GM19043 (cell line): ENCODE data around the gene CMTM5.

Experiments
- ATAC-seq: cut with Tn5 transposase; IDR thresholded peaks from one replicate; pipeline ENCODE4 v1.9.1; 2021; ENCODE audit warnings: low read depth; ENCODE audit not compliant: unreplicated experiment

Gene CMTM5

DNA sequence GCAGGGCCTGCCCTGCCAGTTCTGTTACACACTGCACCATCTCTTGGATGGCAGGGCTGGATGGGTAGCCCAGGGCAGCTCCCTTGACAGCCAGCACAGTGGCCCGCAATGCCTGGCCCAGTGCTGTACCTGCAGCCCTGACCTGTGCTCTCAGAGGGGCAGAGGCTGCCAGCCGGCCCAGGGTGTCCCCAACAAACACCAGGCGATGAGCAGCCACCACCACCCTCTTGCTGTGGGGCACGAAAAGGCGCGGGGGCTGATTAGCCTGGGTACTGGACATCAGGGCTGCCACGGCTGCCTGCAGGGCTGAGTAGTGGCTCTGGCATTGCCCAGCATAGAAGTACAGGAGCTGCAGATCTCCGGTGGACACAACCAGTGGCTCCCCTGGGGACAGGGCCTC lies 19.6 kb upstream of the CMTM5 start:
- ATAC-seq, result no peak

DNA sequence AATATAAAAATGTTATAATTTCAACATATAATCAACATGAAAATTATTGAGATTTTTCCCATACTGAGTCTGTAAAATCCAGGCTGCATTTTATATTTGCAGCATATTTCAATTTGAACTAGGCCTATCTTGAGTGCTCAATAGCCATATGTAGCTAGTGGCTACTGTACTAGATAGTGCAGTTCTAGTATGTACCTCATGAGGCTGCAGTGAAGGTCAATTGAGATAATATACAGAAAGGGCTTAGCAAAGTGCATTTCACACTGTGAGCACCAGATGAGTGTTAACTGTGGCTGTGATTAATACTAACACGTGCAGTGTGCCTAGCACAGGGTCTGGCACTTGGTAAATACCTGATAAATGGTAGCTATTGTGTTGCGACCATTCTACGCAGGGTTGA lies 18.8 kb upstream of the CMTM5 start:
- ATAC-seq, result no peak

DNA sequence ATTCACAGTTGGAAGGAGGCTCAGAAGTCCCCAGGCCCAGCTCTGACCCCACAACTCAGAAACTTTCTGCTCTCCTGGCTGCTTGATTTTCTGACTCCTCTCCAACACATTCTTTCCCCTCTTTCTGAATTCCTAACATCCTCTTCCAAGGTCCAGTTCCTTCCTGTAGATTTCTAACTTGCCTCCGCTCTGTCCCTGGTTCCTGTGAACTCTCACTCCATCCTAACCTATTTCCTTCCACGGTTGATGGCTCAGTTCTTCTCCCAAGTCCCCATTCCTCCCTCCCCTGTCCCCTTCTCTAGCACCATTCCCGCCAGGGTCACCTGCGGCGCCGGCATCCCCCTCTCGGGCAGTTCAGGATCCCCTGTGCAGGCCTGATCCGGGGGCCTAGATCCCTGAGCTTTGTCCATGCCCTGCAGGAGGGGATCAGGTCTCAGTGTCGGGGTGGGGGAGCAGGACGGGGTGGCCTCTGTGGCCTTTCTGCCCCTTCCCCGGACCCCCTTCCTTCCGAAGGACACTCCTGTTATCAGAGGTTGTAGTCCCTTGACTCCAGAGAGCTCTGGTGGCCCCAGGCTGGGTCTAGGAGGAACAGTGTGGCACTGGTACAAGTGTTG lies 18.2 kb upstream of the CMTM5 start:
- ATAC-seq, result no peak

DNA sequence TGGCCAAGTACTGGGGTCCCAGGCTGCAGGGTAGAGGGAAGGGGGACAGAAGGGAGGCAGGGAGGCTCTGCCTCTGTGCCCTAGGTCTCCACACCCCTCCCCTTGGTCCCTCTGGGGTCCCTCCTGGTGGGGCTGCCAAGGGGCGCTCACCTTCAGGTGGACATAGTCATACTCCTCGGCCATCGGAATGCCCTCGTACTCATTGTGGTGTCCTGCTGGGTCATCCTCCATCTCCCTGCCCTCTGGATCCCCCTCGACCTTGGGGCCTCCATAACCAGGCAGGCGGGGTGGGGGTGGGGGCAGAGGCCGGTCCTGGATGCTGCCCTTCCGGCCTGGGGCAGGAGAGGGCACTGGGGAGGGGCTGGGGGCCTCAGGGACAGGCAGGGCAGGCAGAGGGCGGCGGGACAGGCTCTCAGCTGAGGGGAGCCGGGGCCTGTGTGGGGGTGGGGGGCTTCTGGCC lies 17.6 kb upstream of the CMTM5 start:
- no peak for ATAC-seq

DNA sequence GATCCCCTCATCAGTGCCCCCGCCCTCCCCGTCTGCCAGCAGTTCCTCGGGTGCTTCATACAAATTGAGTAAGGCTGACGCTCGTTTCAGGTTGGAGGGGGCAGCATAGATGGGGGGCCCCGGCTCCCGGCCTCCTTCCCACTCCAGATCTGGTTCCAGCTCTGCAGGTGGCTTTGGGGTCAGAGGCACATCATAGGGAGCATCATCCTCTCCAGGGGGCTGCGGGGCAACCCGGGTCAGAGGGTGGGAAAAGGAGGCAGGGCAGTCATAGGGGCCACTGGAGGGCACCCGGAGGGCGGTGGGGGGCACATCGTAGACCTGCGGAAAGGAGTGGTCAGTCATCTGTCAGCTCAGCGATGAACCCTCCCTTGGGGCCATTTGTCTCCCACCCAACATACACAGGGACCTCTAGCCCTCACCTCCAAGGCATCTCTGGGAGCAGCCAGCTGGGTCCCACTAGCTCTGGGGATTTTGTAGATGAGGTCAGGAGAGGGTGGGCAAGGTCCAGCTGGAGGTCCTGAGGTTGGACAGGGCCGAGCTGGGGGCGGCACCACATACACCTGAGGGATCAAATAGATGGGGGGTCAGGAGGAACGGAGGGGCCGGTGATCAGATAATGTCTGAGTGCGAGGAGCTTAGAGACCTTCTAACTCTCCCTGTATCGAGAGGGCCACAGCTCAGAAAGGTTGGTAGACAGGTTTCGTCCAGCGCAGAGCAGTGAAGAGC lies 17.0 kb upstream of the CMTM5 start:
- ATAC-seq, result no peak

DNA sequence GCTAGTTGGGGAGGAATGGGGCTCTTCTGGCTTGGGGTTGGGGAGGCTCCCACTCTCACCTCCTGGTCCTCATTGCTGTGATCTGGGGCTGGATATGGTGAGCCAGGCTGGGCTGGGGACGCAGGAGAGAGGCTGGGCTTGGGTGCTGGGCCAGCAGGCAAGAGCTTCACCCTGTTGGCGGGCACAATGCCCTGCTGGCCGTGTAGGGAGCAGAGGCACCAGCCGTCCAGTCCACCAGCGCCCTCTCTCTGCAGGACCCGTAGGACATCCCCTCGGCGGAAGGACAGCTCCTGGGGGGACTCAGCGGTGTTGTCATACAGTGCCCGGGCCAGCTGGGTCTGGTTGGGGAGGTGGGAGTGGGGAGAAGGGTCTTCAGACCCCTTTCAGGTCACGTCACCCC lies 16.4 kb upstream of the CMTM5 start:
- ATAC-seq, result no peak

DNA sequence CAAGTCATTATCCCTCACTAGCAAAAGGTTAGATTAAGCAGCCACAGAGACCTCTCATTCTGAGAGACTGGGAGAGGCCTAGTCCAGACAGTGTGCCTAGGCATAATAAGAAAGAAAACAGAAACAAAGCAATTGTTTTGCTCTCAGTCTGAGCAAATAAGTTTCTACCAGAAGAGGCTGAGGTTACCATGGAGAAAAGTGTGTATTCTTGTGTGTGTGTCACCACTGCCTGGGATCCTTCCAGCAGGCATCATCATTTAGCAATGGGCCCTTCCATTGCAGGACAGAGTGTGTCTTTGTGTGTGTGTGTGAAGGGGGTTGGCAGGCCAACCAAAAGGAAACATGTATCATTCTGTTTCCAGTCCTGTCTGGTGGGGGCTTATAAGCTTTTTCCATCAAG lies 15.5 kb upstream of the CMTM5 start:
- ATAC-seq, result no peak

DNA sequence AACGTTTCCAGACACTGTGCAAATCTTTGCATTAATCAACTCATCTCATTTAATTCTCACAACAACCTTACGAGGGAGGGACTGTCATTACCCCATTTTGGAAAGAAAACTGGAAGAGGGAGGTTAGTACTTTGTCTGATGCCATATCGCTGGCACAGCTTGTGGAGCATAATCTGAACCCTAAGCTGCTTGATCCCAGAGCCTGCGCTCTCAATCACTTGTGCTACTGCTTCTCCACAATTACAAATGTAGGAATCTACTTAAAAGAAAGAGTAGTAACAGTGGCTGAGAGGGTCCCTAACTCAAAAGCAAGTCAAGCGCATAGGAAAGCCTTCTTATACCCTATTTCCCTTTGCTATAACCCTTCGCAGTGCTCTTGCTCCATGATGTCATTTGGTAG lies 15.1 kb upstream of the CMTM5 start:
- no peak for ATAC-seq

DNA sequence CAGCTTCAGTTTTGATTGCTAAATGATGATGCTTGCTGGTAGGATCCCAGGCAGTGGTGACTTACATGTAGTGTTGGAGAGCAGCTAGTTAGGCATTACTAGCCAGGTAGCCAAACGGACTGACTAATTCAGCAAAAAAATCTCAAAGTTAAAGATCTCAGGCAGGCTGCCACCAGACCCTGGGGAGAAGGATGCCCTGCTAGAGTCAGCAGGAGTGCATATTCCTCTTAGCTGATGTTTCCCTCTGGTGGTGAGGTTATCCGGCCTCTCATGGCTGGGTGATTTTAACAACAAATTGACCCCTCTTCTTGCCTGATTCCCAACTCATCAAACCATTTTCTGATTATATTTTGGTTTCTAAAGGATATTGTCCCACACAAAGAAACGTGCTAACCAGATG lies 14.6 kb upstream of the CMTM5 start:
- no peak for ATAC-seq

DNA sequence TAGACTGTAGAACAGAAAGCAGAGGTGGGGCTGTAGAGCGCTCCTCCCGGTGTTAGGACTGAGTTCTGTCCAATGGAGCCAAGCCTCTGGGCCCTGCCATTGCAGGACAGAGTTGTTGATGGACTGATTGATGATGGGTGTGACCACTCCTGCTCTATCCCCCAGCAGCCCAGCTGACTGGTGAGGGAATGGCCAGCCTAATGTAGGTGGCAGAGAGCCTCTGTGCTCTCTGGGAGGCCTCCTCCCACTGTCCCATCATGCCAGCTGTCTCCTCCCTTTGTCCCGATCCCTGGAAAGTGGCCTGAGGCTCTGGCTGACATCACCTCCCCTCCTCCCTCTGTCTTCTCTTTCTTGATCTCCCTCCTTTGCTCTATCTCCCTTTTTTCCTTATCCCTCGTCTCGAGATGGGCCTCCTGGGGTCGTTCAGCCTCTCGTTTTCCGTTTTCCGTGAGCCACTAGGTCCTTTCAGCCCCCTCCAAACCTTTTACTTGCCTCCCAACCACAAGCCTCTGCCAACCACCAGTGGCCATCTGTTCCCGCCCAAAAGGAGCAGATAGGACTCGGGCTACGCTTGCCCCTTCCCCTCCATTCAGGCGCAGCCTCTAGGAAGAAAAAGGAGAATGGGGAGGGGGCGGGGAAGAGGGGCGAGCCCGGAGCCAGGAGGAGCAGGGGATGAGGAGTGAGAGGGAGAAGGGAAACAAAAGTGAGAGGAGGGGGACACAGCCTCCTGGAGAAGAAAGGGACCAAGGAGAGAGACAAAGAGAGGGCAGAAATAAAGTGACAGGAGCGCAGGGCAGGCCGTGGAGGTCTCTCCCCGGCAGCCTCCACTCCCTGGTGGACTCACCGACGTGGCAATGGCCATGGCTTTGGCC lies 12.4 kb upstream of the CMTM5 start:
- no peak for ATAC-seq

DNA sequence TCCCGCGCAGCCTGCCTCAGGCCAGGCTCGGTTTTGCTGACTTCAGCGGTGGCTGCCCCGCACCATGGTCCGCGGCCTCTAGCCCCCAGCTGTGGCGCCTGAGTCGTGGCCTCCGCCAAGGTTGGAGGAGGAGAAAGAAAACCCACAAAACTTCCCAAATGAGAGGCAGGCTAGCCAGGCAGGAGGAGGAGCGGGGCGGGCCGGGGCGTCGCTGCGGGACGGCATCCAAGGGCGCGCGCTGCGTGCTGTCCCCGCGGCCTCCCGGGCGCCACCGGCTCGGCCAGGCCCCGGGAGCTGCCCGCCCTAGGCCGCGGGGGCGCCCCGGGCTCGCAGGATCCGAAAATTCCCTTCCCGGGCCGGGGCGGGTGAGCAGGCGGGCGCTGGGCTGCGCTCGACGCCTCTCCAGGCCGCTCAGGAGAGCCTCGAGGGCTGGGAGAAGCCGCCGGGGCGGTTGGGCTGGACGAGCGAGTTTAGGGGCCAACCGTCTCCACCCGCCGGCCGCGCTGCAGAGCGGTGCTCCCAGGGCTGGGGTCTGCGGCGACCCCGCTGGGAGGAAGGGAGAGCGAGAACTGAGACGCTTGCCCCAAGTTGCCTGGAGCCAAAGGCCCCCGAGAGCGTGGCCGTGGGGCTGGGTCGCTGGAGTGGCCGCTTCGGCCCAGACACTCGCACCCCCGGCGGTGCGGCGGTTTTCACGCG lies 11.7 kb upstream of the CMTM5 start, which contains the start of gene EFS:
EFS (minus strand) TSS at position 137 of the 696 bp plus-strand sequence. CDS start 147 bp downstream, outside the sequence.
- ATAC-seq, result no peak

DNA sequence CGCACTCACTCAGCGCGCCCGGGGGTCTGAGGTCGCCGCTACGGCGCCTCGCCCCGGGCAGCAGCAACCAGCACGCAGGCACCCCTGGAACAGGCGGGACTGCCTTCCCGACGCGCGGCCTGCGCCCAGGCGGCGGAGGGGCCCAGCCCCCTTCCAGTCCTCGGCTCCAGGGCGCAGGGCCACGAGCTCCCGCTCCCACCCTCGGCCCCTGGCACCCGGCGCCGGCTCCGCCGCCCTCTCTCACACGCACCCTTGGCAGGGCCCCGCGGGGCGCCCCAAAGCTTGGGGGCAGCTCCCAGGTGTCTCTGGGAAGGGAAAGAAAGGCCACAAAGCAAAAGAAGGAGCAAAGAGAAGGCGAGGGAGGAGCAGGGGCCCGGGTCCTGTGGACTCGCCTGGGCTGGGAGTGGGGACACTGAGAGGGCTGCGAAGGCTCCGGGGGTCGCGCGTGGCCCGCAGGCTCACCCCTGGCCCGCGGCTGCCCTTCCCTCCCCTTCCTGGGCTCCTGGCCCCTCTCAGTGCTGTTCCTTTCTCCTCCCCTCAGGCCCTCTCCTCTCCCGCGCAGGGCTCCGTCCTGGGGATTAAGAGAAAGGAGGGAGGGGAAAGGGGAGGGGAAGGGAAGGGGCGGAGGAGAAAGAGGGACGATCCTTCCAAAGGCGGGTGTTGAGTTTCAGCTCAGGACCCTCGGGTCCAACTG lies 11.0 kb upstream of the CMTM5 start:
- no peak for ATAC-seq

DNA sequence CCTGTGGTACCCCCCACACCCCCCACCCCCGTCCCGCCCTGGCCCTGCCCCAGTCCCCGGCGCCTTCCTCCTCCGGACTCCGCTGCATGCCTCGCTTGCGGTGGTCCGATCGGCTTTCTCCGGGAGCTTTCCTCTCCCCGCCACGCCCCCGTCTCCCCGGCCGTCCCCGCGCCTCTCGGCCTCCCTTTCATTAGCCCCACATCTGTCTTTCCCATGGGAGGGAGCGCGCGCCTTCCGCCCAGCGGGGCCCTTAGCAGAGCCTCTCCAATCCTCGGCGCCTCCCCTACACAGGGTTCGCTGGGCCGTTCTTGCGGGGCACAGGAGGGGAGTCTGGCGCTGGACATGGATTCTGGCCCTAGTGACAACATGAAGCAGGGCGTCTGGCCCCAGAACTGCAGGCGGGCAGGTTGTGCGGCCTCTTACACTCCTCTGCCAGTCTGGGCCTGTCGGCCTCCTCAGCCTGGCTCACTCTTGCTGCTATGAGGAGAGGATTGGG lies 10.4 kb upstream of the CMTM5 start:
- no peak for ATAC-seq

DNA sequence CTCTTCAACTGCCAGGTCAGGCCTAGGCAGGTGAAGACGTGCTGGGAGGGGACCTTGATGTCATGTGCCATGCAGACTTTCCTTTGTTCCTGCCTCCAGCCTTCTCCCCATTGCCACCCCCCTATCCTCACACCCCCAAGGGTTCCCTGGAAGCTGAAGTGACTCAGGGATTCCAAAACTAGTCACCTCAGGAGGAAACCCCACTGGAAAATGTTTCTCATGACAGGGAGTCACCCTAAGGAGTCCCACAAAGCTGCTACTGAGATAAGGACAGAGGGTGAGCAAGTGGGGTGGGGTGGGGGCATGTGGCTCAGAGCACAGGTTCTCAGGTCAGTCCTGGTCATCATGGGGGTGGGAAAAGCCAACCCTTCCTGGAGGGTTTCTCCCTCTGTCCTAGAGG lies 6.6 kb upstream of the CMTM5 start:
- no peak for ATAC-seq

DNA sequence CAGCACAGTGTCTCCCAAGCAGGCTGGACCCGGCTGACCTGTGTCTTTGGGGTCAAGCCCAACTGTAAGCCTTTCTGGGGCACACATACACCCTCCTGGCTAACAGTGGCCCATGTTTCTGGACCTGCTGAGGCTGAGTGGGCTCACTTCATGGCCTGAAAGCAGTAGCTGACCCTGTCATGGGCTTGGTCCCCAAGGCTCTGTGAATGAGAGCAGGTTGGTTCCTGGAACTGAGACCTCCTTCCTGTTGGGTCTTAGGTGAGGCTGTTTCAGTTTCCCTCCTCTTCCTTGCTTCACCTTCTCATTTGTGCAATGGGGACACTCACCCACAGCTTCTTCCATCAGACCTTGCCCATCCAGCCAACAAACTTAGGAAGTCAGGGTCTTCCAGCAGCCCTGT lies 5.0 kb upstream of the CMTM5 start:
- no peak for ATAC-seq

DNA sequence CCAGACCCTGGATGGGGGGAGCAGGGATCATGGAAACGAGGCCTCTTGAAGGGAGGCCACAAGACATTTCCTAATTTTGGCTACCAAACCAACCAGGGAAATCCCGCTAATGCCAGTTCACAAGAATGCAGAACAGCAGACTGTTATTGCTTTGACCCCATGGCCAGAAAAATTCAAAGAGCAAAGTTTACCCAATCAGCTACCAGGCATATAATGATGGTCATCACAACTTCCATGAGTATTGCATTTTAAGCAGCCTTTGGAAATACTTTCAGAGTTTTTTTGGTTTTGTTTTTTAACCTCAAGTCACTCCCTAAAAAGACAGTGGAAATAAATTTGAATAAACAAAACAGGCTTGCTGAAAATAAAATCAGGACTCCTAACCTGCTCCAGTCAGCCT lies 4.3 kb upstream of the CMTM5 start, which contains the start of gene IL25:
IL25 (plus strand) TSS at position 301 of the 400 bp plus-strand sequence.
- no peak for ATAC-seq

DNA sequence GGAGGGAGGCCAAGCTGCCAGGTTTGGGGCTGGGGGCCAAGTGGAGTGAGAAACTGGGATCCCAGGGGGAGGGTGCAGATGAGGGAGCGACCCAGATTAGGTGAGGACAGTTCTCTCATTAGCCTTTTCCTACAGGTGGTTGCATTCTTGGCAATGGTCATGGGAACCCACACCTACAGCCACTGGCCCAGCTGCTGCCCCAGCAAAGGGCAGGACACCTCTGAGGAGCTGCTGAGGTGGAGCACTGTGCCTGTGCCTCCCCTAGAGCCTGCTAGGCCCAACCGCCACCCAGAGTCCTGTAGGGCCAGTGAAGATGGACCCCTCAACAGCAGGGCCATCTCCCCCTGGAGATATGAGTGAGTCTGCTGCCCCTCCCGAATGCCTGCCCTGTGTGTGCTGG lies 3.8 kb upstream of the CMTM5 start:
- ATAC-seq, result no peak

DNA sequence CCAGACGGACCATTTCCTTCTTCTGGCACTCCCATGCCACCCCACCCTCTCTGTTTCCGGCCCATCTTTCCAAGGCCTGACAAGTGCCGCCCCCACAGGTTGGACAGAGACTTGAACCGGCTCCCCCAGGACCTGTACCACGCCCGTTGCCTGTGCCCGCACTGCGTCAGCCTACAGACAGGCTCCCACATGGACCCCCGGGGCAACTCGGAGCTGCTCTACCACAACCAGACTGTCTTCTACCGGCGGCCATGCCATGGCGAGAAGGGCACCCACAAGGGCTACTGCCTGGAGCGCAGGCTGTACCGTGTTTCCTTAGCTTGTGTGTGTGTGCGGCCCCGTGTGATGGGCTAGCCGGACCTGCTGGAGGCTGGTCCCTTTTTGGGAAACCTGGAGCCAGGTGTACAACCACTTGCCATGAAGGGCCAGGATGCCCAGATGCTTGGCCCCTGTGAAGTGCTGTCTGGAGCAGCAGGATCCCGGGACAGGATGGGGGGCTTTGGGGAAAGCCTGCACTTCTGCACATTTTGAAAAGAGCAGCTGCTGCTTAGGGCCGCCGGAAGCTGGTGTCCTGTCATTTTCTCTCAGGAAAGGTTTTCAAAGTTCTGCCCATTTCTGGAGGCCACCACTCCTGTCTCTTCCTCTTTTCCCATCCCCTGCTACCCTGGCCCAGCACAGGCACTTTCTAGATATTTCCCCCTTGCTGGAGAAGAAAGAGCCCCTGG lies 1.2 kb upstream of the CMTM5 start:
- ATAC-seq, result no peak

DNA sequence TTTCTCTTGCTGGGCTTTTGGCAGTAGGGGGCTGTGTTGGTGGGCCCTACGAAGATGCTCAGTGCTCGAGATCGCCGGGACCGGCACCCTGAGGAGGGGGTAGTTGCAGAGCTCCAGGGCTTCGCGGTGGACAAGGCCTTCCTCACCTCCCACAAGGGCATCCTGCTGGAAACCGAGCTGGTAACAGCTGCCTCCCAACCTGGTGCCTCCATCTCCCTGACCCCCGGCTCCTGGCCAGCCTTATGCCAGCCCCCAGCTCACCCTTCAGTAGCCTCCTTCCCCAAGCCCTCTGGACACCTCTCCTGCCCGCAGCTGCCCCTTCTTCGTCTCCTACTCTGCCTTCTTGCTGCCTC lies 328 bp downstream of the CMTM5 start:
- no peak for ATAC-seq
